Pancreas (tissue), 10 donors: Measurements from ENCODE around the gene DDR1. TPM values are rescaled to one million over a fixed set of nuclear protein-coding genes. Genes with fewer than 3 reads are reported as not detected.
"Not testable (repeated sequence)": the region's sequence is repeated elsewhere in the genome, so short reads cannot be mapped to it uniquely, and the experiment has no call there.

ENCODE experiments used
- ATAC-seq, 4 donors: fragments of 200-7000 bp; cut with Tn5 transposase; one replicate each; pipeline versions ENCODE4 v1.8.0 to v1.9.1; 2020; ENCODE audit warnings: mild to moderate bottlenecking in 4 of 4, moderate library complexity in 4 of 4
- DNase-seq, 6 donors: peaks; one replicate each; pipeline ENCODE4 v3.0.0-alpha.2; 2020
- FAIRE-seq: peaks from 2 replicates; lab custom pipeline; 2012; peaks lifted over from hg19 to GRCh38; lab: Jason Lieb, UNC
- H3K27ac ChIP-seq, 4 donors: fragments of 200-600 bp; sonication (generic); 1 replicate in 3 of 4; 2 replicates in 1 of 4; pipeline versions ENCODE4 v1.5.0 to v1.8.0; 2020
- H3K27me3 ChIP-seq, 4 donors: fragments of 200-600 bp; one replicate each; pipeline ENCODE4 v1.8.0; 2021
- H3K36me3 ChIP-seq, 3 donors: fragments of 200-600 bp; sonication (generic) in 1 of 3; one replicate each; pipeline versions ENCODE4 v1.5.0 to v1.8.0; 2020 to 2021
- H3K4me1 ChIP-seq, 3 donors: fragments of 200-600 bp; one replicate each; pipeline ENCODE4 v1.8.0; 2021
- H3K4me3 ChIP-seq, 4 donors: fragments of 200-600 bp; sonication (generic) in 2 of 4; one replicate each; pipeline versions ENCODE4 v1.5.0 to v1.8.0; 2020 to 2021
- H3K9me3 ChIP-seq, 4 donors: fragments of 200-600 bp; one replicate each; pipeline ENCODE4 v1.8.0; 2021
- WGBS, 2 donors: extraction: QIAGEN DNeasy Blood & Tissue Kit; methylation state at CpG; one replicate each; pipeline ENCODE4 v1.1.7; 2013; 5-methylcytosine and 5-hydroxymethylcytosine counted together
- intact Hi-C, 3 donors: fragments of 100-400 bp; cut with DNase I; formaldehyde crosslinking; loops; one replicate each; pipeline versions ENCODE4 v1.11.1 to v1.14.2; 2022
- polyA plus RNA-seq, 2 donors: library from polyadenylated mRNA; stranded (reverse); fragments of 200-250 nt; gene quantifications; one replicate each; pipeline ENCODE4 v1.2.3, GENCODE V29; 2013
- total RNA-seq, 6 donors: library from RNA; stranded (reverse); fragmentation: NEBNext Ultra II Directional in 4 of 6; extraction: Animal tissue kit (Norgen Biotek cat#: 25700) in 4 of 6; gene quantifications; one replicate each; pipeline versions ENCODE4 v1.2.1 to v1.2.4, GENCODE V29; 2021 to 2023
- TF ChIP-seq, protein P1 (sequence below), 4 donors: fragments of 200-600 bp; sonication (generic) in 3 of 4; IDR thresholded peaks; one replicate each; pipeline versions ENCODE4 v1.5.0 to v1.8.0; 2021; ENCODE audit warnings: antibody characterized with exemption in 4 of 4
- donor health status: healthy with polysubstance abuse.
- donor health status: DM: no; HTN: no; CAD: no; lungs with moderate emphysema.
- donor health status: DM: no; HTN: no; CAD: no.
- donor health status: control.
- donor health status: control.
- donor health status: Bipolar disorder and iron deficiency.
- donor health status: DM: yes; HTN: yes; CAD: no.
- donor health status: DM: no; HTN: no; CAD: no.
- donor health status: DM: no; HTN: no; CAD: no.
- donor health status: DM: yes; HTN: yes; CAD: no.

Gene DDR1
- total and polyA plus RNA-seq, 8 donors: 92.7 to 160 (median 118) TPM

- H3K27me3 ChIP-seq: no peaks in the 10 kb centered on the region
- ATAC-seq (no peak), FAIRE-seq (no peak), DNase-seq (no peak)
- H3K4me3 ChIP-seq: no peak overlapping the region
- TF ChIP-seq, protein P1, sequence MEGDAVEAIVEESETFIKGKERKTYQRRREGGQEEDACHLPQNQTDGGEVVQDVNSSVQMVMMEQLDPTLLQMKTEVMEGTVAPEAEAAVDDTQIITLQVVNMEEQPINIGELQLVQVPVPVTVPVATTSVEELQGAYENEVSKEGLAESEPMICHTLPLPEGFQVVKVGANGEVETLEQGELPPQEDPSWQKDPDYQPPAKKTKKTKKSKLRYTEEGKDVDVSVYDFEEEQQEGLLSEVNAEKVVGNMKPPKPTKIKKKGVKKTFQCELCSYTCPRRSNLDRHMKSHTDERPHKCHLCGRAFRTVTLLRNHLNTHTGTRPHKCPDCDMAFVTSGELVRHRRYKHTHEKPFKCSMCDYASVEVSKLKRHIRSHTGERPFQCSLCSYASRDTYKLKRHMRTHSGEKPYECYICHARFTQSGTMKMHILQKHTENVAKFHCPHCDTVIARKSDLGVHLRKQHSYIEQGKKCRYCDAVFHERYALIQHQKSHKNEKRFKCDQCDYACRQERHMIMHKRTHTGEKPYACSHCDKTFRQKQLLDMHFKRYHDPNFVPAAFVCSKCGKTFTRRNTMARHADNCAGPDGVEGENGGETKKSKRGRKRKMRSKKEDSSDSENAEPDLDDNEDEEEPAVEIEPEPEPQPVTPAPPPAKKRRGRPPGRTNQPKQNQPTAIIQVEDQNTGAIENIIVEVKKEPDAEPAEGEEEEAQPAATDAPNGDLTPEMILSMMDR (IDR thresholded peaks at IDR 0.05): no peak
- H3K27ac ChIP-seq: no peak overlapping the region
- no peaks in the 10 kb centered on the region for H3K4me1 ChIP-seq
- H3K36me3 ChIP-seq: peaks cover 0 to 66% (median 28%) of the 10 kb centered on the region in 3 donors
- no peaks in the 10 kb centered on the region for H3K9me3 ChIP-seq
- 88 to 89% methylated on average over 16 of the region's 16 CpGs for WGBS, 2 donors
- intact Hi-C loops: no loop called here
Observed at GRCh38 chr6:30897882-30898281, 13.6 kb downstream of the DDR1 start.

- FAIRE-seq (no peak), DNase-seq (peak in 2 of 6 donors; percentile 14 to 36), ATAC-seq (no peak)
- Histone ChIP-seq H3K9me3 (no peaks in the 10 kb centered on the region), H3K27ac (no peak overlapping the region), H3K27me3 (no peaks in the 10 kb centered on the region), H3K36me3 (peaks cover 0 to 58% (median 27%) of the 10 kb centered on the region in 3 donors), H3K4me3 (no peak overlapping the region), H3K4me1 (no peaks in the 10 kb centered on the region)
- 82 to 83% methylated on average over 23 of the region's 23 CpGs for WGBS, 2 donors
- TF ChIP-seq, protein P1 (IDR thresholded peaks at IDR 0.05): no peak
- intact Hi-C loops: no loop called here
Observed at GRCh38 chr6:30898750-30899360, 14.5 kb downstream of the DDR1 start.

DNA sequence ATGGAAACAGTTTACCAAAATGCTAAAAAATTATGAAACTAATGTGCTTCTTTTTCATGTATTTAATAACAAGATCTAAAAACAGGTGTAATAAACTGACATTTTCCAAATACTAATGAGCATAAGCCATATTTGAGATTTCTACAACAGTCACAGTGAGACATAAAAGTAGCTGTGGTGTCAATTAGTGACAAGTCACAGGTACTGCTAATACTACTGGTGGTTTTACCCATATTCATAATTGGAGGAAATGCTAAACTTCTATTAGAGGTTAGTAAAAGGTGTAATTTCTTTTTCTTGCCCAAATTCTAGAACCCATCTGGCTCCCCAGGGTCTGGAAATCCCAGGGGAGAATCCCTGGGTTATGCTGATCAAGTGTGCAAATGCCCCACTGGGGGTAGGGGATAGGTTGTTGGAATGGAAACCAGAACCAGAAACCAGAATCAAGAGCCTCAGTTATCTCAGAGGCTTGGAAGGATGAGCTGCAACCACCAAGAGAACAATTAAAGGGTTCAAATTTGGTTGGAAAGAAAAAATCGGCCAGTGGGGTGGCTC lies 16.6 kb downstream of the DDR1 start:
- ATAC-seq (no peak), DNase-seq (no peak), FAIRE-seq (no peak)
- H3K27me3 ChIP-seq: no peaks in the 10 kb centered on the region
- 55 to 71% methylated on average over 1 of the region's 1 CpG for WGBS, 2 donors
- intact Hi-C loops: no loop called here
- H3K4me3 ChIP-seq: no peak overlapping the region
- no peaks in the 10 kb centered on the region for H3K4me1 ChIP-seq
- no peak overlapping the region for H3K27ac ChIP-seq
- TF ChIP-seq, protein P1 (IDR thresholded peaks at IDR 0.05): no peak
- peaks cover 0 to 38% (median 22%) of the 10 kb centered on the region in 3 donors for H3K36me3 ChIP-seq
- H3K9me3 ChIP-seq: no peaks in the 10 kb centered on the region

DNA sequence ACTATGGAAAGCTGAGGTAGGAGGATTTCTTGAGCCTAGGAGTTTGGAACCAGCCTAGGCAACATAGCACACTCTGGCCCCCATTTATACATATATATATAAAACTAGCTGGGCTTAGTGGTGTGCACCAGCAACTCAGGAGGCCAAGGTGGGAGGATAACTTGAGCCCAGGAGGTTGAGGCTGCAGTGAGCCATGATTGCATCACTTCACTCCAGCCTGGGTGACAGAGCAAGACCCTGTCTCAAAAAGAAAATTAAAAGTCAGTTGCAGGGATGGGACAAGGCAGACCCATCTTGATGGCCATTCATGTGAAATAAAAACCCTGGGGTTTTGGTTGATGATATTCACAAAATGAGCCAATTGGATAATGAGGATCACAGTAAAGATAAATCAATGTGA lies 17.1 kb downstream of the DDR1 start:
- no peak for ATAC-seq
- TF ChIP-seq, protein P1 (IDR thresholded peaks at IDR 0.05): no peak
- Histone ChIP-seq H3K4me1 (no peaks in the 10 kb centered on the region), H3K4me3 (no peak overlapping the region), H3K27ac (no peak overlapping the region), H3K27me3 (no peaks in the 10 kb centered on the region), H3K9me3 (no peaks in the 10 kb centered on the region), H3K36me3 (peaks cover 0 to 33% (median 20%) of the 10 kb centered on the region in 3 donors)
- no peak for FAIRE-seq
- no peak for DNase-seq
- intact Hi-C loops: no loop called here

DNA sequence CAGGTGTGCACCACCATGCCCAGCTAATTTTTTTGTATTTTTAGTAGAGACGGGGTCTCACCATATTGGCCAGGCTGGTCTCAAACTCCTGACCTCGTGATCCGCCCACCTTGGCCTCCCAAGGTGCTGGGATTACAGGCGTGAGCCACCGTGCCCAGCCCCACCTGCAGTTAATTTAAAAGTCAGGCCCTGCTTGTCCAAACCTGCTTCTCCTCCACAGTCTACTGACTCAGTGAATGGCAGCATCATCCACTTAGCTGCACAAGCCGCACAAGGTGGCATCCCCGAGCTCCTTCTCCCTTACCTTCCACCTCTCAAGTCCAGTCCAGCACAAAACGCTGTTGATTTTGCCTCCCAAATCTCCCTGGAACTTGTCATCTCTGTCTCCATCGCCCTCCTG lies 17.9 kb downstream of the DDR1 start:
- H3K9me3 ChIP-seq, FAIRE-seq, intact Hi-C loops, ATAC-seq, H3K27ac ChIP-seq, H3K27me3 ChIP-seq, H3K4me1 ChIP-seq, H3K4me3 ChIP-seq: not testable (repeated sequence)
- peak in 2 of 6 donors; percentile 2 to 23 for DNase-seq
- H3K36me3 ChIP-seq: peaks cover 0 to 25% (median 15%) of the 10 kb centered on the region in 3 donors
- 66% methylated on average over 8 to 9 of the region's 9 CpGs for WGBS, 2 donors
